ENCODE measurements around the gene ITM2B.

The ITM2B gene

GRCh38 chr13:48263196-48263595, 30.2 kb downstream of the ITM2B start:
- TF ChIP-seq CTCF (IDR thresholded peaks at IDR 0.05; ENCODE audit: low read depth, low read length) = no peak
- no peak for DNase-seq (ENCODE audit: extremely low read depth, low read depth)

- no peak for DNase-seq (ENCODE audit: extremely low read depth, low read depth)
- no peak for TF ChIP-seq CTCF (IDR thresholded peaks at IDR 0.05; ENCODE audit: low read depth, low read length)
Observed at GRCh38 chr13:48264058-48264457, 31.1 kb downstream of the ITM2B start.

GRCh38 chr13:48265217-48265815, 32.3 kb downstream of the ITM2B start:
- TF ChIP-seq CTCF (IDR thresholded peaks at IDR 0.05; ENCODE audit: low read depth, low read length) = no peak
- no peak for DNase-seq (ENCODE audit: extremely low read depth, low read depth)

GRCh38 chr13:48266150-48266549, 33.1 kb downstream of the ITM2B start:
- TF ChIP-seq CTCF (IDR thresholded peaks at IDR 0.05; ENCODE audit: low read depth, low read length) = no peak

GRCh38 chr13:48266701-48267639, 34.0 kb downstream of the ITM2B start:
- DNase-seq (ENCODE audit: extremely low read depth, low read depth) = no peak
- no peak for TF ChIP-seq CTCF (IDR thresholded peaks at IDR 0.05; ENCODE audit: low read depth, low read length)

More at GRCh38 chr13:48266150-48266549, 33.1 kb downstream of the ITM2B start:
- DNase-seq (ENCODE audit: extremely low read depth, low read depth) = no peak

GRCh38 chr13:48268019-48268418, 35.0 kb downstream of the ITM2B start:
- DNase-seq (ENCODE audit: extremely low read depth, low read depth) = no peak
- TF ChIP-seq CTCF (IDR thresholded peaks at IDR 0.05; ENCODE audit: low read depth, low read length) = no peak

GRCh38 chr13:48273346-48273745, 40.3 kb downstream of the ITM2B start:
- DNase-seq (ENCODE audit: extremely low read depth, low read depth) = no peak
- no peak for TF ChIP-seq CTCF (IDR thresholded peaks at IDR 0.05; ENCODE audit: low read depth, low read length)
